Measurements from ENCODE around the gene COG2. TPM values are rescaled to one million over a fixed set of nuclear protein-coding genes. Genes with fewer than 3 reads are reported as not detected.
"Not testable (repeated sequence)": the region's sequence is repeated elsewhere in the genome, so short reads cannot be mapped to it uniquely, and the experiment has no call there.

Gene COG2
- total RNA-seq, 2 donors from 2014 or later: 20.6 to 22.7 TPM

DNA sequence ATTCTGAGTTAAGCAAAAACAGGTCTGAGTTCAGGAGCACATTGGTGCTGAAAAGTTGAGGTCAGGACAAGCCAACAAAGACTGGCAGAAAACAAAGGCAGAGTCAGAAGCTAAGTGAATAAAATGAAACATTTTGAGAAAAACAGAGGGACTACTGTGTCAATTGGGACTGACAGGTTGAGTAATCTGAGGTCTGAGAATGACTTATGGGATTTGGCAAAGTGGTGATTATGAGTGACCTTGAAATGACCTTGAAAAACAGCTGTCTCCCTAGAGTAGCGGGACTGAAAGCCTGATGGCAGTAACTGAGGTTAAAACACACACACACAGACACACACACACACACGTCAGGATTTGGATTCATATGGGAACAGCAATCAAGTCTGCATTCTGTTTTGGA is 8.8 kb upstream of the COG2 start:
- peaks cover 30% of the 10 kb centered on the region for H3K27me3 Mint-ChIP-seq
- H3K4me3 Mint-ChIP-seq: no peak overlapping the region
- H3K36me3 Mint-ChIP-seq (ENCODE audit: low read depth): peaks cover 11% of the 10 kb centered on the region
- H3K4me1 Mint-ChIP-seq: peaks cover 2% of the 10 kb centered on the region
- no peak overlapping the region for H3K27ac Mint-ChIP-seq
- H3K9me3 ChIP-seq (ENCODE audit: control insufficient read depth, low read length, poor library complexity, severe bottlenecking): no peaks in the 10 kb centered on the region
- DNase-seq (no peak), ATAC-seq (no peak)

DNA sequence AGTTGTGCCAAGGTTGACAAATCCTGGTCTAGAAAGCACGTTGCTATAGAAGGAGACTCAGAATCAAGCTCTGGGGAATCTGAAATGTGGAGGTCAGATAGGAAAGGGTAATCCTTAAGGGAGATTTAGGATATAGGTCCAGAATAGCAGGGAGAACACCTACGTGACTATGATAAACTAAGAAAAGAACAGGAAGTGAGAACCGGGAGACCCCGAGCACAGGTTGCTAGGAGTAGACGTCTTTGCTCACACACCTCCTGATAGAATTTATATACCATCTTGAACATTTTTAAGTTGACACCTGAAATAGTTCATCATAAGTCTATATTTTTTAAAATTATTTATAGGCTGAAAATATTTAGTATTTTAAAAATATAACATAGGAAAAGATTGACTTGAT is 7.9 kb upstream of the COG2 start:
- peaks cover 11% of the 10 kb centered on the region for H3K36me3 Mint-ChIP-seq (ENCODE audit: low read depth)
- H3K27me3 Mint-ChIP-seq: peaks cover 39% of the 10 kb centered on the region
- no peak overlapping the region for H3K4me3 Mint-ChIP-seq
- ATAC-seq (no peak), DNase-seq (no peak)
- H3K9me3 ChIP-seq (ENCODE audit: control insufficient read depth, low read length, poor library complexity, severe bottlenecking): no peaks in the 10 kb centered on the region
- no peak overlapping the region for H3K27ac Mint-ChIP-seq
- H3K4me1 Mint-ChIP-seq: peaks cover 2% of the 10 kb centered on the region

- Mint-ChIP-seq H3K27me3 (peaks cover 50% of the 10 kb centered on the region), H3K36me3 (ENCODE audit: low read depth) (peaks cover 11% of the 10 kb centered on the region), H3K4me3 (no peak overlapping the region), H3K4me1 (peaks cover 7% of the 10 kb centered on the region), H3K27ac (no peak overlapping the region)
- no peaks in the 10 kb centered on the region for H3K9me3 ChIP-seq (ENCODE audit: control insufficient read depth, low read length, poor library complexity, severe bottlenecking)
- ATAC-seq (no peak), DNase-seq (no peak)
These were observed 5.6 kb upstream of the COG2 start for GRCh38 chr1:230636575-230637148.

GRCh38 chr1:230639714-230640209 is 2.5 kb upstream of the COG2 start:
- Mint-ChIP-seq H3K36me3 (ENCODE audit: low read depth) (peaks cover 16% of the 10 kb centered on the region), H3K27me3 (peaks cover 50% of the 10 kb centered on the region), H3K4me3 (no peak overlapping the region), H3K27ac (no peak overlapping the region), H3K4me1 (peaks cover 25% of the 10 kb centered on the region)
- ATAC-seq: no peak
- no peak for DNase-seq
- H3K9me3 ChIP-seq (ENCODE audit: control insufficient read depth, low read length, poor library complexity, severe bottlenecking): no peaks in the 10 kb centered on the region

- Mint-ChIP-seq H3K36me3 (ENCODE audit: low read depth) (peaks cover 20% of the 10 kb centered on the region), H3K27ac (peak overlapping the region; percentile 91), H3K4me1 (peaks cover 32% of the 10 kb centered on the region), H3K27me3 (peaks cover 42% of the 10 kb centered on the region), H3K4me3 (no peak overlapping the region)
- no peaks in the 10 kb centered on the region for H3K9me3 ChIP-seq (ENCODE audit: control insufficient read depth, low read length, poor library complexity, severe bottlenecking)
- ATAC-seq (no peak), DNase-seq (no peak)
These were observed 935 bp upstream of the COG2 start for GRCh38 chr1:230641346-230641745.

GRCh38 chr1:230641900-230642262 is 400 bp upstream of the COG2 start:
- Mint-ChIP-seq H3K36me3 (ENCODE audit: low read depth) (peaks cover 21% of the 10 kb centered on the region), H3K4me3 (peak overlapping the region; percentile 97), H3K27me3 (peaks cover 37% of the 10 kb centered on the region), H3K4me1 (peaks cover 35% of the 10 kb centered on the region), H3K27ac (peak overlapping the region; percentile 91)
- no peaks in the 10 kb centered on the region for H3K9me3 ChIP-seq (ENCODE audit: control insufficient read depth, low read length, poor library complexity, severe bottlenecking)
- DNase-seq (no peak), ATAC-seq (no peak)

GRCh38 chr1:230643908-230644307 is 1.6 kb downstream of the COG2 start:
- Mint-ChIP-seq H3K27me3 (peaks cover 16% of the 10 kb centered on the region), H3K36me3 (ENCODE audit: low read depth) (peaks cover 15% of the 10 kb centered on the region), H3K4me3 (peak overlapping the region; percentile 97), H3K4me1 (peaks cover 48% of the 10 kb centered on the region), H3K27ac (peak overlapping the region; percentile 91)
- no peak for DNase-seq
- no peak for ATAC-seq
- H3K9me3 ChIP-seq (ENCODE audit: control insufficient read depth, low read length, poor library complexity, severe bottlenecking): no peaks in the 10 kb centered on the region

GRCh38 chr1:230646710-230647302 is 4.5 kb downstream of the COG2 start:
- H3K4me3 Mint-ChIP-seq: no peak overlapping the region
- peaks cover 15% of the 10 kb centered on the region for H3K36me3 Mint-ChIP-seq (ENCODE audit: low read depth)
- ATAC-seq: no peak
- peak overlapping the region; percentile 27 for H3K27ac Mint-ChIP-seq
- H3K4me1 Mint-ChIP-seq: peaks cover 51% of the 10 kb centered on the region
- DNase-seq: no peak
- H3K9me3 ChIP-seq (ENCODE audit: control insufficient read depth, low read length, poor library complexity, severe bottlenecking): no peaks in the 10 kb centered on the region
- H3K27me3 Mint-ChIP-seq: no peaks in the 10 kb centered on the region

- peaks cover 49% of the 10 kb centered on the region for H3K4me1 Mint-ChIP-seq
- ATAC-seq: no peak
- H3K4me3 Mint-ChIP-seq: no peak overlapping the region
These were observed 5.0 kb downstream of the COG2 start for GRCh38 chr1:230647321-230647720.

GRCh38 chr1:230648114-230648513 is 5.8 kb downstream of the COG2 start:
- Mint-ChIP-seq H3K36me3 (ENCODE audit: low read depth) (peaks cover 13% of the 10 kb centered on the region), H3K4me1 (peaks cover 45% of the 10 kb centered on the region), H3K27me3 (no peaks in the 10 kb centered on the region), H3K4me3 (peak overlapping the region; percentile 25), H3K27ac (no peak overlapping the region)
- no peaks in the 10 kb centered on the region for H3K9me3 ChIP-seq (ENCODE audit: control insufficient read depth, low read length, poor library complexity, severe bottlenecking)
- ATAC-seq (no peak), DNase-seq (no peak)

More at GRCh38 chr1:230647321-230647720, 5.0 kb downstream of the COG2 start:
- H3K36me3 Mint-ChIP-seq (ENCODE audit: low read depth): peaks cover 15% of the 10 kb centered on the region
- peak overlapping the region; percentile 27 for H3K27ac Mint-ChIP-seq
- H3K9me3 ChIP-seq (ENCODE audit: control insufficient read depth, low read length, poor library complexity, severe bottlenecking): no peaks in the 10 kb centered on the region
- DNase-seq: no peak
- no peaks in the 10 kb centered on the region for H3K27me3 Mint-ChIP-seq

GRCh38 chr1:230650300-230650699 is 8.0 kb downstream of the COG2 start:
- Mint-ChIP-seq H3K27me3 (no peaks in the 10 kb centered on the region), H3K27ac (no peak overlapping the region), H3K4me1 (peaks cover 40% of the 10 kb centered on the region), H3K4me3 (no peak overlapping the region), H3K36me3 (ENCODE audit: low read depth) (peaks cover 10% of the 10 kb centered on the region)
- H3K9me3 ChIP-seq (ENCODE audit: control insufficient read depth, low read length, poor library complexity, severe bottlenecking): no peaks in the 10 kb centered on the region
- DNase-seq: no peak
- ATAC-seq: no peak

DNA sequence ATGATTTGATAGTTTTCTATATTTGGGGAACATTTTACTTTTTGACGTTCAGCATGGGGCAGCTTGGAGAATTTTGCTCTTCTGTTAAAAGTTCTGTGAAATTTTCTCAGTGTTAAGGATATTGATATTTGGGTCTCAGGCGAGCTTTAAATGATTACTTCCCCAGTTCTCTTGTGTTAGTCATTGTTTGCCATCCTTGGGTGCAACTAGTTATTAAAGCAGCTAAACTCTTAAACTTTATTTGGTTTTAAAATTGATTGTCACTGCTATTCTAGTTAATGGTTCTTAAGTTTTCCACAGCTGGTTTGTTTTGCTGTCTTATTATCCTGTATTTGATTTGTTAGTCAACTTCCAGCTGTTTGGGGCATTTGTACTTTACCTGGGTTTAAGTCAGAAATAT is 9.0 kb downstream of the COG2 start:
- Mint-ChIP-seq H3K4me3 (no peak overlapping the region), H3K27me3 (no peaks in the 10 kb centered on the region), H3K27ac (no peak overlapping the region), H3K4me1 (peaks cover 42% of the 10 kb centered on the region), H3K36me3 (ENCODE audit: low read depth) (peaks cover 6% of the 10 kb centered on the region)
- DNase-seq: no peak
- H3K9me3 ChIP-seq (ENCODE audit: control insufficient read depth, low read length, poor library complexity, severe bottlenecking): no peaks in the 10 kb centered on the region
- ATAC-seq: no peak

DNA sequence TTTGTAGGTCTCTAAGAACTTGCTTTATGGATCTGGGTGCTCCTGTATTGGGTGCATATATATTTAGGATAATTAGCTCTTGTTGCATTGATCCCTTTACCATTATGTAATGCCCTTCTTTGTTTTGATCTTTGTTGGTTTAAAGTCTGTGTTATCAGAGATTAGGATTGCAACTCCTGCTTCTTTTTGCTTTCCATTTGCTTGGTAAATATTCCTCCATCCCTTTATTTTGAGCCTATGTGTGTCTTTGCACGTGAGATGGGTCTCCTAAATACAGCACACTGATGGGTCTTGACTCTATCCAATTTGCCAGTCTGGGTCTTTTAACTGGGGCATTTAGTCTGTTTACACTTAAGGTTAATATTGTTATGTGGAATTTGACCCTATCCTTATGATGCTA is 14.4 kb downstream of the COG2 start:
- H3K9me3 ChIP-seq (ENCODE audit: control insufficient read depth, low read length, poor library complexity, severe bottlenecking); H3K4me3 Mint-ChIP-seq; H3K27ac Mint-ChIP-seq; ATAC-seq; DNase-seq; H3K36me3 Mint-ChIP-seq (ENCODE audit: low read depth); H3K27me3 Mint-ChIP-seq: not testable (repeated sequence)
- H3K4me1 Mint-ChIP-seq: peaks cover 29% of the 10 kb centered on the region

- H3K27ac Mint-ChIP-seq; H3K4me3 Mint-ChIP-seq; H3K9me3 ChIP-seq (ENCODE audit: control insufficient read depth, low read length, poor library complexity, severe bottlenecking); H3K36me3 Mint-ChIP-seq (ENCODE audit: low read depth); H3K27me3 Mint-ChIP-seq; ATAC-seq; DNase-seq: not testable (repeated sequence)
- peaks cover 35% of the 10 kb centered on the region for H3K4me1 Mint-ChIP-seq
These were observed 15.8 kb downstream of the COG2 start for GRCh38 chr1:230658103-230658502.

Measured in T-helper 17 cell (primary cell).